8988T (cell line): ENCODE results near the gene KNDC1.

Experiments
- DNase-seq: peaks from one replicate; pipeline ENCODE4 v3.0.0; 2011

Gene KNDC1

GRCh38 chr10:133196936-133197758, 37.1 kb downstream of the KNDC1 start:
- DNase-seq, result no peak

- DNase-seq, result no peak
These were observed 37.8 kb downstream of the KNDC1 start for GRCh38 chr10:133197786-133198185.

GRCh38 chr10:133198206-133198605, 38.2 kb downstream of the KNDC1 start:
- no peak for DNase-seq

- no peak for DNase-seq
These were observed 38.8 kb downstream of the KNDC1 start for GRCh38 chr10:133198621-133199487.

GRCh38 chr10:133199488-133199885, 39.5 kb downstream of the KNDC1 start:
- no peak for DNase-seq

GRCh38 chr10:133199992-133200611, 40.1 kb downstream of the KNDC1 start:
- no peak for DNase-seq

DNA sequence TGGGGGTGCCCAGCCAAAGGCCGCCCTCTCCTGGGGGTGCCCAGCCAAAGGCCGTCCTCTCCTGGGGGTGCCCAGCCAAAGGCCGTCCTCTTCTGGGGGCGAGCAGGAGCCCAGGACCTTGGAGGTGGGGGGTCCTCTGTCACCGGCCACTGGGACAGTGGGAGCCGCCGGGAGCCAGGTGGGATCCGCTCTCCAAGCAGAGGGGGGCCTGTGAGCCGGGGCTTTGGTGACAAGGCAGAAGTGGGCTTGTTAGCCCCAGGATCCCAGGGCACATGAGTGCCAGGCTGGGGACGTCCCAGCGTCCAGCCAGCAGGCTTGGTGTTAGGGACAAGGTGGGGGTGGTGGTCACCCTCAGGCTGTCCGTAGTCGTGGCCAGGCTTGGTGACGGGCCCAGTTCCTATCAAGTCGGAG, 40.6 kb downstream of the KNDC1 start:
- DNase-seq, result no peak

DNA sequence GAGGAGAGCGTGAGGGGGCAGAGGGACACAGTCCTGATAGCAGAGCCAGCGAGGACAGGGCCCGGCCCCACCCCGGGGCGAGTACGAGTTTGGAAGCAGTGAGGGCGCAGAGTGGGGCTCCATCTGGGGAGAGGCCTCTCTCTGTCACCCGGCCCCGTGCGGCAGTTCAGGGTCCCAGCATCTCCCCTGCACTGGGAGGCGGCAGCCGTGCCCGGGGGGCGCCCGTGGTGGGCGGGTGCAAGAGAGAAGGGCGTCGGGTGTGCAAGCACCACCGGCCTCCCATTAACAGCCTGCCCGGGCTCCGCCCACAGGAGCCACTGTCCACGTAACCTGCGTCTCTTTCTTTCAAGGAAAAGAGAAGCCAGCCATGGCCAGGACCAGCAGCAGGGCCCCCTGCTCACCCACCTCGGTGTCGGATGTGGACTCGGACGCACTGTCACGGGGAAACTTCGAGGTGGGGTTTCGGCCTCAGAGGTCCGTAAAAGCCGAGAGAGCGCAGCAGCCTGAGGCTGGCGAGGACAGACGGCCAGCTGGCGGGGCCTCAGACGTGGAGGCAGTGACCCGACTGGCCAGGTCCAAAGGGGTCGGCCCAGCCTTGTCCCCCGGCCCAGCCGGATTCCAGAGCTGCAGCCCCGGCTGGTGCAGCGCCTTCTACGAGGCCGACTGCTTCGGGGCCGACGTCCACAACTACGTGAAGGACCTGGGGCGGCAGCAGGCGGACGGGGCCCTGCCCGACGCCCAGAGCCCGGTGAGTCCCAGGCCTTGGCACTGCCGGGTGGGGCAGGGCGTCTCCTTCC, 41.3 kb downstream of the KNDC1 start:
- no peak for DNase-seq

GRCh38 chr10:133201948-133202725, 42.1 kb downstream of the KNDC1 start:
- no peak for DNase-seq

DNA sequence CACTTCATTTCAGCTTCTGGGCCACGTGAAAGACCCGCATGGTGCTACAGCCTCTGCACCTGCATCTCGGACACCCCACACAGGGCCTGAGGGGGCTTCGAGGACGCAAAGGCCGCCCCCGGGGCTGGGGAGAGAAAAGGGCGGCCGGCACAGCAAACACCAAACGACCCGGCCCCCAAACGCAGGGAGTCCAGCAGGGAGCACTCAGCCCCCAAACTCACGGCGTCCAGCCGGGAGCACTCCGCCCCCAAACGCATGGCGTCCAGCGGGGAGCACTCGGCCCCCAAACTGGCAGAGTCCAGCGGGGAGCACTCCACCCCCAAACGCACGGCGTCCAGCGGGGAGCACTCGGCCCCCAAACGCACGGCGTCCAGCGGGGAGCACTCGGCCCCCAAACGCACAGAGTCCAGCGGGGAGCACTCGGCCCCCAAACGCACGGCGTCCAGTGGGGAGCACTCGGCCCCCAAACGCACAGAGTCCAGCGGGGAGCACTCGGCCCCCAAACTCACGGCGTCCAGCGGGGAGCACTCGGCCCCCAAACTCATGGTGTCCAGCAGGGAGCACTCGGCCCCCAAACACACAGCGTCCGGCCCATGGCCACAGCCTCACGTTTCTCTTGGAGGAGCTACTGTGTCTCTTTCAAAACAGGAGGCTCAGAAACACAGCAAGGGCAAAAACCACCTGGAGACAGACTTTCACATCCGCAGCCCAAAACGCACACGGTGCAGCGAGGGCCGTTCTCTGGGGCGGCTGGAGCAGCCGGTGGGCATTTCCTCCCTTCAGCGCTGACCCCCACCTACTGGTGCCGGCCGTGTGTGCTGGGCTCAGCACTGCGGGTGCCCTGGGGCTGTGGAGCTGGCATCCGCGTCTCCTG, 43.0 kb downstream of the KNDC1 start:
- DNase-seq, result no peak

GRCh38 chr10:133203652-133204195, 43.7 kb downstream of the KNDC1 start:
- no peak for DNase-seq

DNA sequence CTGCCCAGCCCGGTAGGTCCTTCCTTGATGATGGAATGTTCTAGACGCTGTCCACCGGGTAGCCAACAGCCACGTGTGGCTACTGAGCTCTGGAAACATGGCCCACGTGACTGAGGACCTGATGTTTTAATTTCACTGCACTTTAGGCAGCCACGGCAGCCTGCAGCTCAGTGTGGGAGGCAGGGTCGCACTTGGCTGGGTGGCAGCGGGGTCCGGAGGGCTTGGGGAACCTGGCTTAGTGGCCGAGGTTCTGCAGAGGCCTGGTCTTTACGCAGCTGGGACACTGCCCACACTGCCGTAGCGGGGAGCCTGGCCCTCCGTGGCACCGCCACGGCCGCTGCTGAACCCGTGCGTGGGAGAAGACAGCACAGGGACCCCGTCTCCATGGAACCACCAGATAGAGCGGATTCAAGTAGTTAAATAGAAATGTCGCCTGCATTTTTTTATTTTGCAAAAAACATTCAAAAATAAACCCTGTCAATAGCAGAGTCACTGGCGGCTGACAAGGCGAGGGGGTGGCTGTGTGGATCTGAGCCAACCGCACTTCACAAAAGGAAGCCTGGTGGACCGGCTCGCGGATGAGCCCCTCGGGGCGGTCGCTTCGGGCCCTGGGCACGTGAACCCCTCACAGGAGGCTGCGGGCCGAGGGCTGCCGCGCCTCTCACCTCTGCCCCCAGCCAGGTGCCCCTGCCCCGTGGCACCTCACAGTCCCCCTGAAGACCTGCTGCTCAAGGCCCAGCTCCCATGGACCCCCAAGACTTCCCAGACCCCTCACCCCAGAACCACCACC, 44.4 kb downstream of the KNDC1 start:
- no peak for DNase-seq

- no peak for DNase-seq
These were observed 45.1 kb downstream of the KNDC1 start for GRCh38 chr10:133205146-133205545.

DNA sequence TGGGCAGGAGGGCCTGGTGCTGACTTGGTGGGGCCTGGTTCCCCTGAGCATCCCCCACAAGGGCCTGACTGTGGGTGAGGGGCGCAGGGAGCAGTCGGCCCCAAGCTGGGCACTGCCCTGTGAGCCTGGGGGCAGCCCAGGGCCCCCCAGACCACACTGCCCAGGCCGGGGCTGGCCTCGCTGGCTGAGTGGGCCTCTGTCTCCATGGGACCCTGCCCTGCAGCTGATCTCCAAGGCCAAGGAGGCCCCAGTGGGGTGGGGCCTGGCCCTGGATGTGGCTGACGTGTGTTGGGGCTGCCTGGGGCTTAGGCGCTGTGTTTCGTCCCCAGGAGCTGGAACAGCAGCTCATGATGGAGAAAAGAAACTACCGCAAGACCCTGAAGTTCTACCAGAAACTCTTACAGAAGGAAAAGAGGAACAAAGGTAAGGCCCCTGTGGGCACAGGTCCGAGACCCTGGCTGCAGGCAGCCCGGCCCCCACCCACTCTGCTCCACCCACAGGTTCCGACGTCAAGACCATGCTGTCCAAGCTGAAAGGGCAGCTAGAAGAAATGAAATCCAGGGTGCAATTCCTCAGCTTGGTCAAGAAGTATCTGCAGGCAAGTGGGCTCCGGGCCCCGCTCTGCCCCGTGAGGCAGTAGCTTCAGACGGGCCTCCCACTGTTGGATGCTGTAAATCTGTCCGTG, 46.5 kb downstream of the KNDC1 start:
- no peak for DNase-seq

- no peak for DNase-seq
These were observed 47.1 kb downstream of the KNDC1 start for GRCh38 chr10:133207041-133207600.

- no peak for DNase-seq
These were observed 47.6 kb downstream of the KNDC1 start for GRCh38 chr10:133207627-133208026.

DNA sequence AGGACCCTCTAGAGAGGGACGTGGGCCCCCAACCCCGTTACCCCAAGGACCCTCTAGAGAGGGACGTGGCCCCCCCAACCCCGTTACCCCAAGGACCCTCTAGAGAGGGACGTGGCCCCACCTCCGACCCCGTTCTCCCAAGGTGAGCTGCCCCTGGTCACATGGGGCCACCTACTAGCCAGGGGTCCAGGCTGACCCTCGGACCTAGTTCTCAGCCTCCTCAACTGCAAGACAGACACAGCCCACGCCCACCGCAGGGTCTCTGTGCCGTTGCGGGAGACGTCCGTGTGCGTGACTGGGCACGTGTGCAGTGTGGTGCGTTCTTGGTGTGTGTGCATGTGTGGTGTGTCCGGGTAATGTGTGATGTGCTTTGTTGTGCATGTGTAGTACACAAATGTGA, 48.4 kb downstream of the KNDC1 start:
- DNase-seq, result no peak

- no peak for DNase-seq
These were observed 49.1 kb downstream of the KNDC1 start for GRCh38 chr10:133209117-133209516.

- DNase-seq, result no peak
These were observed 49.6 kb downstream of the KNDC1 start for GRCh38 chr10:133209641-133210040.
